HepG2 (cell line): ENCODE results near the gene OR1D5. TPM values are rescaled to one million over a fixed set of nuclear protein-coding genes. Genes with fewer than 3 reads are reported as not detected.

Experiments
- ATAC-seq: fragments of 200-7000 bp; cut with Tn5 transposase; 3 replicates; pipeline ENCODE4 v1.9.1; 2020; ENCODE audit warnings: mild to moderate bottlenecking, moderate library complexity
- BruUV-seq: library from RNA; stranded (reverse); fragments of 400-500 nt; replicated peaks from 2 replicates; lab custom pipeline; 2021; lab: Mats Ljungman, UMichigan
- CTCF ChIA-PET: fragments of 300-600 bp; formaldehyde crosslinking; extraction: SDS; loops from one replicate; lab custom pipeline; 2021; ENCODE audit warnings: low total read pairs, inconsistent platforms, low intra/inter-chr PET ratio; lab: Yijun Ruan, JAX
- POLR2A ChIA-PET: fragments of 350-600 bp; sonication (Branson Sonifier 250); formaldehyde crosslinking; loops from one replicate; lab custom pipeline; 2020; ENCODE audit warnings: antibody characterized with exemption, inconsistent platforms; lab: Yijun Ruan, JAX
- DNase-seq: peaks from one replicate; pipeline ENCODE4 v3.0.0-alpha.2; 2015; ENCODE audit warnings: low spot score
- FAIRE-seq: peaks from 3 replicates; lab custom pipeline; 2011; peaks lifted over from hg19 to GRCh38; lab: Jason Lieb, UNC
- H2AFZ ChIP-seq: one replicate; pipeline ENCODE4 v1.6.1; 2011; ENCODE audit warnings: low read length, inconsistent platforms
- H3K27ac ChIP-seq: fragments of 300-600 bp; 3 replicates; pipeline ENCODE4 v1.8.0; 2011; ENCODE audit warnings: mixed run types, mild to moderate bottlenecking, mixed read lengths, low read length, inconsistent platforms; ENCODE audit not compliant: insufficient read depth; ENCODE audit errors: extremely low read length
- H3K27me3 ChIP-seq, 2 experiments: fragments of 200-600 bp in 1 of 2; 2 replicates in 1 of 2; 3 replicates in 1 of 2; pipeline versions ENCODE4 v1.6.0 to v1.8.0; 2011; ENCODE audit warnings: low read length in 2 of 2, mild to moderate bottlenecking in 2 of 2, moderate library complexity in 2 of 2, inconsistent platforms in 1 of 2; ENCODE audit not compliant: insufficient read depth in 2 of 2, control insufficient read depth in 1 of 2
- H3K36me3 ChIP-seq, 2 experiments: fragments of 200-600 bp in 1 of 2; replicated peaks in 1 of 2; 2 replicates in 1 of 2; 3 replicates in 1 of 2; pipeline versions ENCODE4 v1.5.1 to v1.8.0; 2011; ENCODE audit warnings: low read length in 2 of 2, inconsistent platforms in 1 of 2; ENCODE audit not compliant: insufficient read depth in 2 of 2, control insufficient read depth in 1 of 2
- H3K4me1 ChIP-seq: 2 replicates; pipeline ENCODE4 v1.5.1; 2012; ENCODE audit warnings: low read length, inconsistent platforms; ENCODE audit not compliant: insufficient read depth
- H3K4me2 ChIP-seq: 2 replicates; pipeline ENCODE4 v1.6.0; 2011; ENCODE audit warnings: low read depth, low read length, inconsistent platforms
- H3K4me3 ChIP-seq, 3 experiments: fragments of 200-600 bp in 1 of 3; sonication (generic), shearing (Covaris generic) in 1 of 3; replicated peaks in 1 of 3; 2 replicates each; pipeline ENCODE4 v1.5.1; 2011 to 2016; ENCODE audit warnings: low read length in 3 of 3, inconsistent platforms in 2 of 3, low read depth in 2 of 3, mild to moderate bottlenecking in 2 of 3, control low read depth in 1 of 3, mixed read lengths in 1 of 3; ENCODE audit not compliant: insufficient read depth in 1 of 3
- H3K79me2 ChIP-seq: one replicate; pipeline ENCODE4 v1.6.1; 2011; ENCODE audit warnings: low read length, inconsistent platforms; ENCODE audit not compliant: insufficient read depth
- H3K9ac ChIP-seq: 2 replicates; pipeline ENCODE4 v1.6.0; 2011; ENCODE audit warnings: mild to moderate bottlenecking, low read depth, low read length, inconsistent platforms; ENCODE audit not compliant: insufficient read depth
- H3K9me3 ChIP-seq: 2 replicates; pipeline ENCODE4 v1.5.1; 2012; ENCODE audit warnings: mild to moderate bottlenecking, low read length
- H4K20me1 ChIP-seq: 2 replicates; pipeline ENCODE4 v1.6.0; 2011; ENCODE audit warnings: inconsistent platforms, mild to moderate bottlenecking, low read length, moderate library complexity; ENCODE audit not compliant: insufficient read depth
- NFE2L1 ChIP-seq: sonication (generic); formaldehyde crosslinking; IDR thresholded peaks from 2 replicates; pipeline ENCODE4 v1.4.0; 2020; ENCODE audit warnings: missing genetic modification reagents, mild to moderate bottlenecking, borderline replicate concordance
- PRDM10 ChIP-seq: sonication (generic); formaldehyde crosslinking; IDR thresholded peaks from 2 replicates; pipeline ENCODE4 v1.4.0; 2020; ENCODE audit warnings: low read depth, missing genetic modification reagents
- RORA ChIP-seq: sonication (generic); formaldehyde crosslinking; IDR thresholded peaks from 2 replicates; pipeline ENCODE4 v1.5.0; 2020; ENCODE audit warnings: mild to moderate bottlenecking, missing genetic modification reagents, moderate library complexity
- SATB2 ChIP-seq: sonication (generic); formaldehyde crosslinking; IDR thresholded peaks from 2 replicates; pipeline ENCODE4 v1.5.0; 2020; ENCODE audit warnings: missing genetic modification reagents
- TBX2 ChIP-seq: sonication (generic); formaldehyde crosslinking; IDR thresholded peaks from 2 replicates; pipeline ENCODE4 v1.5.0; 2020; ENCODE audit warnings: missing genetic modification reagents, mild to moderate bottlenecking, borderline replicate concordance
- U2AF1 ChIP-seq: fragments of 200-400 bp; formaldehyde crosslinking; optimal IDR thresholded peaks from 2 replicates; pipeline ENCODE3; 2017; ENCODE audit warnings: mild to moderate bottlenecking, low read depth, low read length
- ZBTB44 ChIP-seq: sonication (generic); formaldehyde crosslinking; IDR thresholded peaks from 2 replicates; pipeline ENCODE4 v1.4.0; 2020; ENCODE audit warnings: missing genetic modification reagents
- ZNF12 ChIP-seq: sonication (generic); formaldehyde crosslinking; IDR thresholded peaks from 2 replicates; pipeline ENCODE4 v1.5.0; 2020; ENCODE audit warnings: missing genetic modification reagents
- ZNF331 ChIP-seq: sonication (generic); formaldehyde crosslinking; IDR thresholded peaks from 2 replicates; pipeline ENCODE4 v1.4.0; 2020; ENCODE audit warnings: missing genetic modification reagents
- ZNF446 ChIP-seq: sonication (generic); formaldehyde crosslinking; IDR thresholded peaks from 2 replicates; pipeline ENCODE4 v1.5.0; 2020; ENCODE audit warnings: mild to moderate bottlenecking, missing genetic modification reagents
- ZNF775 ChIP-seq: sonication (generic); formaldehyde crosslinking; IDR thresholded peaks from 2 replicates; pipeline ENCODE4 v1.4.0; 2020; ENCODE audit warnings: missing genetic modification reagents, mild to moderate bottlenecking, moderate library complexity, borderline replicate concordance
- ZNF790 ChIP-seq: sonication (generic); formaldehyde crosslinking; IDR thresholded peaks from 2 replicates; pipeline ENCODE4 v1.8.0; 2022; ENCODE audit warnings: missing genetic modification reagents, mild to moderate bottlenecking, borderline replicate concordance
- WGBS: methylation state at CpG from one replicate; pipeline ENCODE4 v1.1.6; 2017; ENCODE audit warnings: low lambda C conversion rate; 5-methylcytosine and 5-hydroxymethylcytosine counted together
- in situ Hi-C: cut with HindIII; loops from 2 replicates; pipeline ENCODE4 v1.10.0; 2017; ENCODE audit warnings: low pct_unique_long_range_greater_than_20kb; ENCODE audit not compliant: extremely low pct_ligation_motif_present
- intact Hi-C: fragments of 100-400 bp; cut with micrococcal nuclease; formaldehyde crosslinking; loops from one replicate; pipeline ENCODE4 v1.10.0; 2022; ENCODE audit not compliant: unreplicated experiment
- polyA plus RNA-seq, 8 experiments: library from polyadenylated mRNA; depleted of rRNA in 3 of 8; stranded (reverse) in 7 of 8; unstranded in 1 of 8; fragments of >200 nt; fragmentation: Illumina TruSeq in 4 of 8; extraction: Trizol in 4 of 8; gene quantifications; 2 replicates each; pipeline versions ENCODE4 v1.2.1 to v1.2.3, GENCODE V29; 2011 to 2016; ENCODE audit warnings: low read depth in 4 of 8, missing spikeins in 1 of 8, mixed read lengths in 1 of 8; ENCODE audit not compliant: insufficient read depth in 1 of 8
- total RNA-seq, 5 experiments: library from RNA; depleted of rRNA; stranded (reverse); fragments of >200 nt; fragmentation: Illumina TruSeq; extraction: Trizol; gene quantifications; 2 replicates each; pipeline ENCODE4 v1.2.3, GENCODE V29; 2016; ENCODE audit warnings: low read depth in 1 of 5

OR1D5 gene
- total and polyA plus RNA-seq, 2 of the 13 experiments (the other 11 are each of a cell fraction or from before 2014, with no cell fraction given), result not detected

GRCh38 chr17:3037259-3037658, 26.1 kb downstream of the OR1D5 start:
- CTCF ChIA-PET, result no interaction called here
- Histone ChIP-seq H3K4me3 (no peak overlapping the region), H3K4me2 (no peak overlapping the region), H3K9me3 (no peaks in the 10 kb centered on the region), H2AFZ (no peak overlapping the region)
- BruUV-seq, result no TSS peak
- no peak for FAIRE-seq
- 86% methylated on average over 5 of the region's 9 CpGs for WGBS
- TF ChIP-seq SATB2 (CRISPR knock-in tag) (no peak), U2AF1 (no peak), TBX2 (no peak), ZNF331 (no peak), RORA (no peak), ZNF12 (CRISPR knock-in tag) (no peak), ZNF775 (CRISPR knock-in tag) (no peak), PRDM10 (CRISPR knock-in tag) (no peak), ZNF446 (CRISPR knock-in tag) (no peak), ZNF790 (no peak), ZBTB44 (CRISPR knock-in tag) (no peak), NFE2L1 (no peak)
- TF ChIP-seq, all 625 proteins: peak for 0
- no peaks in the 10 kb centered on the region for H3K79me2 ChIP-seq
- no peak for DNase-seq
- intact Hi-C loops, result no loop called here
- H4K20me1 ChIP-seq, result no peaks in the 10 kb centered on the region
- in situ Hi-C loops, result no loop called here
- POLR2A ChIA-PET, result no interaction called here
- no peak overlapping the region for H3K9ac ChIP-seq
- H3K36me3 ChIP-seq, result no peaks in the 10 kb centered on the region
- no peak overlapping the region for H3K27ac ChIP-seq
- H3K4me1 ChIP-seq, result no peaks in the 10 kb centered on the region
- ATAC-seq, result no peak
- H3K27me3 ChIP-seq, result no peaks in the 10 kb centered on the region; a peak in 1 of 5 replicates
